Effector memory CD4-positive, alpha-beta T cell (primary cell): ENCODE data around the gene C17orf67.
A peak's percentile ranks its signal among the peaks of the same experiment; 100 is the strongest.

Source experiments
- DNase-seq, 3 donors: peaks; one replicate each; pipeline ENCODE4 v3.0.0-alpha.2; 2020
- H3K27ac ChIP-seq: 2 replicates; pipeline ENCODE4 v1.7.0; 2013; ENCODE audit warnings: mild to moderate bottlenecking, low read length, moderate library complexity; ENCODE audit not compliant: insufficient read depth, poor library complexity, severe bottlenecking
- H3K27me3 ChIP-seq: replicated peaks from 2 replicates; pipeline ENCODE4 v1.7.0; 2013; ENCODE audit warnings: mild to moderate bottlenecking, low read length; ENCODE audit not compliant: insufficient read depth, control insufficient read depth, poor library complexity, severe bottlenecking
- H3K36me3 ChIP-seq: 2 replicates; pipeline ENCODE4 v1.7.0; 2013; ENCODE audit warnings: mild to moderate bottlenecking, low read length, moderate library complexity; ENCODE audit not compliant: control insufficient read depth, insufficient read depth
- H3K4me1 ChIP-seq: 2 replicates; pipeline ENCODE4 v1.7.0; 2013; ENCODE audit warnings: low read length, mild to moderate bottlenecking; ENCODE audit not compliant: control insufficient read depth, insufficient read depth, poor library complexity, severe bottlenecking
- H3K4me3 ChIP-seq: 2 replicates; pipeline ENCODE4 v1.7.0; 2013; ENCODE audit warnings: low read length, low read depth, mild to moderate bottlenecking; ENCODE audit not compliant: insufficient read depth, poor library complexity, severe bottlenecking
- H3K9me3 ChIP-seq: 2 replicates; pipeline ENCODE4 v1.7.0; 2013; ENCODE audit warnings: mild to moderate bottlenecking, low read length, moderate library complexity; ENCODE audit not compliant: control insufficient read depth
- total RNA-seq, 3 donors: gene quantifications; one replicate each; lab custom pipeline; 2026; lab: John Stamatoyannopoulos, UW

The C17orf67 gene
- total RNA-seq: 4.7 to 8.5 (median 6.6) reads per million in 3 donors

- Histone ChIP-seq H3K36me3 (no peaks in the 10 kb centered on the region), H3K4me3 (peak within 1 kb of the TSS; percentile 91), H3K27ac (peak within 1 kb of the TSS; percentile 83), H3K4me1 (peaks cover 23% of the 10 kb centered on the region), H3K9me3 (no peaks in the 10 kb centered on the region), H3K27me3 (no peaks in the 10 kb centered on the region)
- peak; percentile 98 to 99 (median 98) for DNase-seq
Observed at GRCh38 chr17:56833809-56834379, at the start of gene C17orf67, which contains the start of gene DGKE. C17orf67 (minus strand) TSS chr17:56833920; CDS start chr17:56815810, 18,110 bp downstream. DGKE (plus strand) TSS chr17:56834151; CDS start chr17:56834796, 645 bp downstream.

- H3K36me3 ChIP-seq: no peaks in the 10 kb centered on the region
- no peak overlapping the region for H3K27ac ChIP-seq
- H3K27me3 ChIP-seq: no peaks in the 10 kb centered on the region
- no peaks in the 10 kb centered on the region for H3K9me3 ChIP-seq
- H3K4me3 ChIP-seq: no peak overlapping the region
- H3K4me1 ChIP-seq: no peaks in the 10 kb centered on the region
- no peak for DNase-seq
Observed at GRCh38 chr17:56881685-56882295, 48.1 kb upstream of the C17orf67 start.

DNA sequence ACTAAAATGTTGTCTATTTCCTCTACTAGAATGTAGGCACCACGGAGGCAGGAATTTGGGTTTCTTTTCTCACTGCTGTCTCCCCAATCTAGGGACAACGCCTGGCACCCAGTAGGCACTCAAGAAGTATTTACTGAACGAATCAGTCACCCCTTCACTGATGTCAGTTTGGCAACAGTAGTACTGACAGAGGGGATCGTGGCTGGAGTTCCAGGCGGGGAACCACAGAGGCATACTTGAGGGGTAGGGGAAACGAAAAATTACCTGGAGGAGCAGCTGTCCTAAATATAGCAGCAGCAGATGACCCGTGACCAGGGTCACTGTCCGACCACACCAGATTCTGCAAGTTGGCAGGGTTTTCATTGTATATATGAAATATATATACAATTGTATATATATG, 46.9 kb upstream of the C17orf67 start:
- Histone ChIP-seq H3K36me3 (no peaks in the 10 kb centered on the region), H3K9me3 (no peaks in the 10 kb centered on the region)
- DNase-seq: no peak

GRCh38 chr17:56880133-56880532, 46.4 kb upstream of the C17orf67 start:
- H3K4me3 ChIP-seq: no peak overlapping the region
- H3K4me1 ChIP-seq: no peaks in the 10 kb centered on the region
- no peak for DNase-seq
- H3K36me3 ChIP-seq: no peaks in the 10 kb centered on the region
- no peak overlapping the region for H3K27ac ChIP-seq
- H3K9me3 ChIP-seq: no peaks in the 10 kb centered on the region
- H3K27me3 ChIP-seq: no peaks in the 10 kb centered on the region

More for the DNA sequence above, 46.9 kb upstream of the C17orf67 start:
- Histone ChIP-seq H3K27ac (no peak overlapping the region), H3K4me3 (no peak overlapping the region), H3K27me3 (no peaks in the 10 kb centered on the region), H3K4me1 (no peaks in the 10 kb centered on the region)

DNA sequence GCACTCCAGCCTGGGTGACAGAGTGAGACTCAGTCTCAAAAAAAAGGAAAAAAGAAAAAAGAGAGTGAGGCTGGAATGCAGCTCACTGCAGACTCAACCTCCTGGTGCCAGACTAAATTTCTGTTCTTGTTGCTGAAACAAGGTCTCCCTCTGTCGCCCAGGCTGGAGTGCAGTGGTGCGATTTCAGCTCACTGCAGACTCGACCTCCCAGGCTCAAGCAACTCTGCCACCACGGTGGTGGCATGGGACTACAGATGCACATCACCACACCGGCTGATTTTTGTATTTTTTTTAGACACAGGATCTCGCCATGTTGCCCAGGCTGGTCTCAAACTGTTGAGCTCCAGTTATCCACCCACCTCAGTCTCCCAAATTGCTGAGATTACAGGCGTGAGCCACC, 45.6 kb upstream of the C17orf67 start:
- Histone ChIP-seq H3K27ac (no peak overlapping the region), H3K9me3 (no peaks in the 10 kb centered on the region), H3K4me3 (no peak overlapping the region), H3K27me3 (no peaks in the 10 kb centered on the region), H3K36me3 (no peaks in the 10 kb centered on the region), H3K4me1 (no peaks in the 10 kb centered on the region)
- DNase-seq: no peak

DNA sequence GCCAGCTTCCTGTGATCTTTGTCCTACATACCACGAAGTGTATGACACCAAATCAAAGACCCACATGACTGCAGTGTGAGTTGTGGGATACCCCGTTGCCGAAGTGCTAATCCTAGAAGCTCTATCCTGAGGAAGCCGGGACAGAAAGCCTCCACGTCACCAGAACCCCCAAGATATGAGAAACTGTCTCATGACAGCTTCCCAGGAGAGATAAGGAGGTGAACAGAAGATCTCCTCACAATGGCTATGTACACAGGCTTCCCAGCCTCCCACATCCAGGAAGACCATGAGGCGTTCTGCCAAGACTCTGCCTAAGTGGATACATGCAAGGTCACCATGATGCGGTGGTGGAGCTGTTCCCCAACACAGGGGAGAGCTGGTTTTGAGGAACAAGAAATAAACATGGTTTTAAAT, 43.1 kb upstream of the C17orf67 start:
- Histone ChIP-seq H3K27ac (no peak overlapping the region), H3K27me3 (no peaks in the 10 kb centered on the region), H3K4me1 (no peaks in the 10 kb centered on the region), H3K9me3 (no peaks in the 10 kb centered on the region), H3K36me3 (no peaks in the 10 kb centered on the region), H3K4me3 (no peak overlapping the region)
- no peak for DNase-seq

DNA sequence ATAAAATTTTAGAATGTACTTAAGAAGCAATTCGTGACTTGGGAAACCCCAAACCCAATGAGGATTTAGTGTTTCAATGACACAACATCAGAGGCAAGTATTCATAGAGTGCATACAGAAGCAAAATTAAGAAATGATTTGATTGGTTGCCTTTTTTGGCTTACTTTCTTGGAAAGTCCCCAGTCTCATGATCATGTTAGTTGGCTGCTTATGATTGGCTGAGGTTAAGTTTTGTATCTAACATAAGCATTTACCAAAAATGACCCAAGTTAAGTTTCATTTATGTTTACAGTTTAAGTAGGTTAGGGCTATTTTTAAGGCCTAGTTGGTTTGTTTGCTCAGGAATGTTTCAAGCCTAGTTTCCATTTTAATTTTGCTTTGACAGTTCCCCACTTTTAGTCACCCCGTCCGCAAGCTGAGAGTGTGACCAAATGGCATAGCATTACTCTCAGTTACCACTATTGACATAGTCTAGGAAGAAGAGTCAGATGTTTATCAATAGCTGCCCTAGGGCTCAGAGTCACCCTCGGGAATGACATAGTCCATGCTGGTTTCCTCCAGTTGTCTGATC, 36.4 kb upstream of the C17orf67 start:
- no peak for DNase-seq
- Histone ChIP-seq H3K27ac (no peak overlapping the region), H3K36me3 (peaks cover 5% of the 10 kb centered on the region), H3K9me3 (no peaks in the 10 kb centered on the region), H3K4me1 (no peaks in the 10 kb centered on the region), H3K4me3 (no peak overlapping the region), H3K27me3 (no peaks in the 10 kb centered on the region)

GRCh38 chr17:56868716-56869115, 35.0 kb upstream of the C17orf67 start:
- no peak overlapping the region for H3K4me3 ChIP-seq
- H3K4me1 ChIP-seq: no peaks in the 10 kb centered on the region
- no peaks in the 10 kb centered on the region for H3K9me3 ChIP-seq
- H3K27me3 ChIP-seq: no peaks in the 10 kb centered on the region
- H3K36me3 ChIP-seq: peaks cover 14% of the 10 kb centered on the region
- no peak for DNase-seq
- no peak overlapping the region for H3K27ac ChIP-seq

DNA sequence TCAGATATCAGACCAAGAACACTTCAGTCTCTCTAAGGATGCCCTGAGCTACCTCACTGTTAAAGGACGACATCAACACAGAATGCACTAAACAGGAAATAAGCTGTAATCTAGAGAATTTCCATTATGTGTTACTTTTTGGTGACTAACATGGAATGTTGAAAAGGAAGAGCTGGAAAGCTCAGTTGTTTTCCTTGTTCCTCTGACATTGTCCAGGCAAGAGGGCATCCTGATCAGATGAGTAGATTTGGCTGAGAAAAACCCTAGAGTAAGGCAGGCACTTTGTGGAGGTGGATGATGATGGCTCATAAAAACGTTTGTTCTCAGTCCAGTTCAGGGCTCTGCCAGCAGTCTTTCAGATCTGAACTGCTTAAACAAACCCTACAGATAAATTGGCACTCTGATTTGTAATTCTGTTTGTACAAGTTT, 34.2 kb upstream of the C17orf67 start:
- H3K36me3 ChIP-seq: peaks cover 20% of the 10 kb centered on the region
- no peaks in the 10 kb centered on the region for H3K9me3 ChIP-seq
- H3K27ac ChIP-seq: no peak overlapping the region
- no peaks in the 10 kb centered on the region for H3K4me1 ChIP-seq
- DNase-seq: no peak
- H3K4me3 ChIP-seq: no peak overlapping the region
- no peaks in the 10 kb centered on the region for H3K27me3 ChIP-seq

GRCh38 chr17:56866496-56866895, 32.8 kb upstream of the C17orf67 start:
- Histone ChIP-seq H3K4me1 (no peaks in the 10 kb centered on the region), H3K27me3 (no peaks in the 10 kb centered on the region), H3K36me3 (peaks cover 26% of the 10 kb centered on the region), H3K27ac (no peak overlapping the region), H3K9me3 (no peaks in the 10 kb centered on the region), H3K4me3 (no peak overlapping the region)
- no peak for DNase-seq
